HG03103 (cell line): ENCODE measurements around the gene FDCSP.
"Not testable (repeated sequence)": the region's sequence is repeated elsewhere in the genome, so short reads cannot be mapped to it uniquely, and the experiment has no call there.

Experiments used
- ATAC-seq: cut with Tn5 transposase; IDR thresholded peaks from one replicate; pipeline ENCODE4 v1.9.1; 2021; ENCODE audit warnings: low read depth; ENCODE audit not compliant: unreplicated experiment

The FDCSP gene

DNA sequence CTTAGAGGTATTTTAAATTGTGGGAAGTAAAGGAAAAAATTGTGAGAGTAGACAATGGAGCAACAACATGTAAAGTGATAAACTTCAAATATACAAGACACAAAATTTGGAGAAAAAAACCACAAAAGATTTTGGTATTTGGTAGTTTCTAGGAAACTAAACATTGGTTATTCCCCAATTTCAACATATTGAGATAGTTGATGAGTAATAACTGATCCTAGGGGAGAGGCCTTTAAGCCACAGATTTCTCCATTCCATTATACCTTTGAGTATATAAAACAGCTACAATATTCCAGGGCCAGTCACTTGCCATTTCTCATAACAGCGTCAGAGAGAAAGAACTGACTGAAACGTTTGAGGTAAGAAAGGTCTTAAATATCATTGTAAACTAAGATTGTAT, at the start of gene FDCSP:
Gene FDCSP (plus strand): TSS at position 301 of the 400 bp plus-strand sequence. CDS start 5,071 bp downstream, outside the sequence.
- no peak for ATAC-seq

DNA sequence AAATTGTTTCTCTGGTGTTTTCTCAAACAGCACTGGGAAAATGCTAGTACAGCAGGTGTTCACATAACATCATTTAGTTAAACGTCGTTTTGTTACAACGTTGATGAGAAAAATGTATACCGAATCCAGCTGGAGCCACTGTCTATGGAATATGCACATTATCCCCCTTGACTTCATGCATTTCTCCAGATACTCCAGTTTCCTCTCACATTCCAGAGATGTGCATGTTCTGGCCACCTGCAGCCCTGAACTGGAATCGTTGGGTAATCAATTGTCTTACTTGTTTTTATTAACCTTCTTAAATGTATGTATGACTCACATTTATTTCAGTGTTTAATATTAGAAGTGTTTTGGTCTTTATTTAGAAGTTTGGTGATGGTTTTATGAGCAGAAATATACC, 48.8 kb upstream of the FDCSP start:
- ATAC-seq: no peak

DNA sequence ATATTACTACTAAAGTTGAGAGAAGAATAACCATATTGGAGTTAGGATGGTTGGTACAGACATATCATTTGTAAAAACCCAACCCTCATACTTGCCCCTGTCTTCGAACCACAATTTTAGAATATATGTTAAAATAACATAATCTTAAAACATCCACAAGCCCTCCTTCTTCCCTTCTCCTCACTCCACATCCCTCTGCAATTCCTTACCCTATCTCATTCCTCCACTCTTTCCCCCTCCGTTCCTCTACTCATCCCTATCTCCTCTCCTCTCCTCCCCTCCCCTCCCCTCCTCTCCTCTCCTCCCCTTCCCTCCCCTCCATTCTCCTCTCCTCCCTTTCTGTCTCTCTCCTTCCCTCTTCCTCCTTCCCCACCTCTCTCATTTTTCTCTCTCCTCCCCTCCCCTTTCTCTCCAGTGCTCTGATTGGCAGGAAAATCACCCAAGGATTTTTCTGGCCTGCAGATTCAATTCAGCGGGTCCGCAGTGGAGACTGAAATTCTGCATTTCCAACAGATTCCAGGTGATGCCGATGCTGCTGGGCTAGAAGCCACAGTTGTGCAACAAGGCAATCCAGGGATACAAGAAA, 47.8 kb upstream of the FDCSP start:
- ATAC-seq: no peak

DNA sequence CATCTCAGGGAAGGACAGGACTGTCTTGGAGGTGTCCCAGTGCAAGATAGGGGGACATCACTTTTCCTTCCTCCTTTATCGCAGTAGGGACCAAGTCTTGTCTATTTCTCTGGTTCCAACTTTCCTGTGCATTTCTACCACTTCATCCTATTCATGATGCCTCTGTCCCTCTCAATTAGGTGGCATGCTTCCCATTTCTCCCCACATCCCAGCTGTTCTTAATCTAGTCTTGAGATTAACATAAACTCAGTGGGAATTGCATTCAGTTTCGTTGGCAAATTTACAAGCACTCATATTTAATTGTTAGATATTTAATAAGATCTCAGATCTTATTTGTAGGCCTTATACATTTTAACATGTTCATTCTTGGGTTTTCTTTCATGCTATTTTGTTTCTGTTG, 46.1 kb upstream of the FDCSP start:
- ATAC-seq: no peak

DNA sequence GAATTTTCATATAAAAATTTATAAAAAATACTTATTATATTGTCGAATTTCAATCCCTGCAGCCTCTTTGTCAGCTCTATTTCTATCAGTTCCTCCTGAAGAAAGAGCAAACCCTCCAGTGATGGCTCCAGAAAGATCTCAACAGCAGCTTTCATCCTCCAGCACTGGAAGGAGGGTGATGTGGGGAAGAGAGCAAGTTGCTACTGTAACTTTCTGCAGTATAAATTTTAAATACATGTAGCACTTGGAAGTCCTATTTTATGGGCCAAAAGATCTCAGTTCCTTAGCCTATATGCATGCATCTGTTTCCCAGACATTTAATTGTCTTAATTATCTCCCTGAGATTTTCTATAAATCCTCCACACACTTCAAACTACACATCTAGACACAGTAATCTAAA, 44.1 kb upstream of the FDCSP start:
- ATAC-seq: no peak

DNA sequence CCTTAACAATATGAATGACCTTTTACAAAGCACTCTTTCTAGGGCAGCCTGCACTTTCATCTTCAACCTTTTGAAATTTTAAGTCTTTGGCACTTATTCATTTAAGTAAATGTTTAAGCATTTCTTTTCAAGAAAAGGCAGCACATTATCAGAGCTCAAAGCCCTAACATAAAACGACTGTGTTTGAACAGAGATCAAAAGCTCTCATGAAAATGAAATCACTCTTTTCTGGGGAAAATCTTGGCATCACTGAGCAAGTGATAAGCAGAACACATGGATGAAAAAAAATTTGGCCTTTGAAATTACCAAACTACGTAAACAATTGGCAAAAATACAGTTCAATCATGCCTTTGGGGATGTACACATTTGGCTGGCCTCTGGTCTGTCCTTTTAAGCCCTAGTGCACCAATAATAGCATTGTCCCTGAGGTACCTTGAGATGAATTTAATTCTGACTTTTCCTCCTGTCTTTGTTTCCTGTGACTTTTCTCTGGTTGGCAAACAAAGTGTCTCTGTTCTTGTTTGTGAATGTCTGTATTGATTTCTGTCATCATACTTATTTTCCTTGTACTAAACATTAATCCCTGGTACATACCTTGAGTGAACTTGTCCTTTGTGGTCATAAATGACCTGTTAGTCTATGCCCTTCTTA, 43.3 kb upstream of the FDCSP start:
- no peak for ATAC-seq

DNA sequence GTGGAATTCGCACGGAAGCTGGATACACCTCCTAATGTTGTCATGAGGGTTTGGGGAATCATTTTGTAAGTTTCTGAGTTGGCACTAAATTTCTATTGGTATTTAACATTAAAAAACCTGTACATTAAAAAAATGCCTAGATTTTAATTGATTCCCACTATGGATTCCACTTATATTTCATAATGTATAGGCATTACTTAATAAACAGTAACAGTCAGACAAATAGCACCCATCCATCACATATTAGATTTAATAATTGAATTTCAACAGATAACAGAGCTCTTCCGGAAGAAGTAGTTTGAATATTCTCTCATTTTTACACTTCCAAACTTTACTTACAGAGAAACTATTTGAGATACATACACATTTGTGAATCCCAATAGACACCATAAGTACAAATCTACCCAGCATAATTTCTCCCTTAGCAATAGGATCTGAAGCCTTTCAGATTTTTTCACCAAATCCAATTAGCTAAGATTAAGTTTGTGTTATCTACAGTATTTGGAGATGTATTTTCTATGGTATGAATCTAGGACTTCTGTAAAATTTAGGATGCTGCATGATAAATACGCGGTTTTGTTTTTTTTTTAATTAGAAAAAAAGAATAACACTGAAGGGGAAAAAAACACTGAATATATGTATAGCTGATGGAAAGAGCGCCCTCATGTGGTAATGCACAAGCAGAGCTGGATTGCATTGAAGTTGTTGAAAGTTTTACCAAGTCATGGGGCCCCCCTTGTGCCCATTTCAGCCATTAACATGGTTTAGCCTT, 42.6 kb upstream of the FDCSP start:
- ATAC-seq: peak; percentile 68

DNA sequence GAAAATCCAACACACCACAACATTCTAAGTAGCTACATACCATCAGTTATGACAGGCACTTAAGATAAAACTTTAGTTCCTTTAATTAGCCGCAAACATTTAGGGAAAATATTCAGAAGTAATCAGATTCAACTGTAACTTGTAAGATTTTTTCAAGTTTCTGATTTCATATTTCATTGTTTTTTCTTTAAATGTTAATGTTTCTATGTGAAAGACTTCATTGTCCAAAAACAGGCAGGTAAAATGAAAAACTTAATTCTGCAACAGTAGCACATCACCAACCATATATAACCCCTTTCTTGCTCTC, 42.0 kb upstream of the FDCSP start:
- no peak for ATAC-seq

DNA sequence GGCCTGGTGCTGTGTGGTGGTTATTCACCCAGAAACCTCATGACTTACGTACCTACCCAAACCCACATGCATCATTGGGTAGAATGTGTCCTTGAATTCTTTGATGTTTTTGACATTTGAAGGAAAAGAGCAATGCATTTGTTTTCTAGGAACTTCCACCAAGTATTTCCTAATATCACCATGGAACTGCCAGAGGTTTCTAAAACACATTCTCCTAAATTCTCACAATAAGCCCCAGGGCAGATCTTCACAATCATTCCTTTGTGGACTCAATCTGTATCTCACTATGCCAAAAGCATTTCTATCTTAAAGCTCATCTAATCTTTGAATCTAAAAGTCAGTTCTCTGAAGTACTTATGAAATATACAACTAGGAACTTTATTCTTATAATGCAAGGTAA, 38.7 kb upstream of the FDCSP start:
- ATAC-seq: no peak

DNA sequence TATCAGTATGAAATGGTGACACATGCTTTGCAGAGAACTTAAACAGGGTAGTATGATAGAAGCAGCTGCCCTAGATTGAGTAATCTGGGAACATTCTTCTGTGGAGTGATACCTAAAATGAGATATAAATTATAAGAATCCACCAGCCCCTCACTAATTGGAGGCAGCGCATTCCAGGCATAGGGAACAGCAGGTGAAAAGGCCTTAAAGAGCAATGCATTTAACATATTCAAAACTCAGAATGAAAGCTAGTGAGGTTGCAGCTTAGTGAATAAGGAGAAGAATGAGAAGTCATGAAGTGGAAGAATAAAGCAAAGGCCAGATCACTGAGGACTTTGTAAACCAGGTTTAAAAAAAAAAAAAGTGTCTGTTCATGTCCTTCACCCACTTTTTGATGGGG, 35.3 kb upstream of the FDCSP start:
- no peak for ATAC-seq

DNA sequence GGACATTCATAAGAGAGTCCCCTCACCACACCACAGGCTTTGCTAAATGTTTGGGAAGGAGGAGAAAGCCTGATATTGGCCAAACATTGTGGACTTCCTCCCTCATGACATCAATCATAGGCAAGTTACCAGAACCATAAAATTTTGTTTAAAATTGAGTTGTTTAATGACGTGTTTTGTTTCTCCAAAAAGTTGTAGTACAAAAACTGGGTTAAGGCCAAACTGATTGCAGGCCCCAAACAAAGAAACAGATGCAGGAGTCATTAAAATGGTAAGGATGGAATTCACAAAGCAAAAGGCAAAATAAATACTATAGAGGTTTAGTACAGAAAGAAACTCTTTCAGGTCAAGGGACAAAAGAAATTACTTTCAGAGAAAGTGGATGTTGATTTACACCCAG, 34.3 kb upstream of the FDCSP start:
- no peak for ATAC-seq

DNA sequence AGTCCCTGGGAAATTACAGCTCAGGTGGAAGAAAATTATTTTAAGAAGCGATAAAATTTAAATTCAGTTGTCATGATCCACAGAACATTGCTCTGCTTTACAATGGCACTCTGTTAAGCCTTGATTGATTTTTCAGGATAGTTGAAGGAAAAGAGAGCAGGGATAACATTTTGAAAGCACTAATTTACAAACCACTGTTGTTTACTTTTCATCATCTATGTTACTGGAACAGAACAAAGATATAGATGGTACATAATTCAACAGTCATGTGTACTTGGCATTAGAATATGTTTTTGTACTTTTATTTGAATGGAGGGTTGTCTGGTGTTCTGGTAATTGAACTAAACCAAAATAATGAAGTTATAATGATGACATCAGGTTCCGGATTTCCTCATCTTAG, 33.0 kb upstream of the FDCSP start:
- ATAC-seq: no peak

DNA sequence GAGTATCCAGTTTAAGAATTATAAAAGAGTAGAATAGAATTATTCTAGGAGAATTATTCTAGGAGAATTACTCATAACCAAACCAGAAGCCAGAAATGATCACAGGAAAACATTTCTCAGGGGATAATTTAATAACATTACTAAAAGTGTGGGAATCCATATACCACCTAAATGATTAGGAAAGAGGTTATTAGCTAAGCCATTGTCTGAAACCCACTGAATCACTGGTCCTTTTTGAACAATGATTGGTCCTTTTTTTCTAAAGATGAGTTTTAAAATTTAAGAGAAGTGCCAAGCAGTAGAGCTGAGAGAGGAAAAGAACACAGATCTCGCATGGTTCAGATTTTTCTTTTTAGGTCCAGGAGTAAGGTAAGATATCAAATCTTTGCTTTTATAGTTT, 30.5 kb upstream of the FDCSP start, which contains the start of gene ODAM:
Gene ODAM (plus strand): TSS at position 301 of the 400 bp plus-strand sequence. CDS start 819 bp downstream, outside the sequence.
- no peak for ATAC-seq

DNA sequence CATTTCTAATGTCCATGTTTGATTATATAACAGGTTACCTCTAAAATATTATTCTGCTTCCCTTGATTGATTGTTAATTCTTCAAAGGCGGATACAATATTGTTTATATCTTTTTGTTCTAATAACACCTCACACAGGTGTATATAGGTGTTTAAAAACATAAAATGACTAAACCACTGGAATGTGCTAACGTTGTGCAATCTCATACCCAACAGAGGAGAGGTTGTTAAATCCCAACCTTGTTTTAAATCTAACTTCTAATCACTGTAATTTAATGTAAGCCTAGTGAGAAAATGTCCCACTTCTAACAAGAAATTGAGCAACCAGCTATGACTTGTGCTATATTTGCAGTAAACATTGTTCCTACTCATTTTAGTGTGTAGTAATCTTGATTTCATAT, 29.1 kb upstream of the FDCSP start:
- ATAC-seq: no peak

DNA sequence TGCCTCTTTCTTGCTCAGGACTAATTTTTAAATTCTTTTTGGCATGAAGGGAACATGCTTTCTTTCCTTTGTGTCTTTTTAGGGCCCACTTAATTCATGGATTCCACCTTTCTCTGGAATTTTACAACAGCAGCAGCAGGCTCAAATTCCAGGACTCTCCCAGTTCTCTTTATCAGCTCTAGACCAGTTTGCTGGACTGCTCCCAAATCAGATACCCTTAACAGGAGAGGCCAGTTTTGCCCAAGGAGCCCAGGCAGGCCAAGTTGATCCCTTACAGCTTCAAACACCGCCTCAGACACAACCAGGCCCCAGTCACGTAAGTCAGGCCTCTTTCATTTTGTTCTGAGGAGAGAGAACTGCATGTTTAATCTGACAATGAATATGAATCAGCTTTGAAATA, 28.1 kb upstream of the FDCSP start:
- ATAC-seq: no peak

DNA sequence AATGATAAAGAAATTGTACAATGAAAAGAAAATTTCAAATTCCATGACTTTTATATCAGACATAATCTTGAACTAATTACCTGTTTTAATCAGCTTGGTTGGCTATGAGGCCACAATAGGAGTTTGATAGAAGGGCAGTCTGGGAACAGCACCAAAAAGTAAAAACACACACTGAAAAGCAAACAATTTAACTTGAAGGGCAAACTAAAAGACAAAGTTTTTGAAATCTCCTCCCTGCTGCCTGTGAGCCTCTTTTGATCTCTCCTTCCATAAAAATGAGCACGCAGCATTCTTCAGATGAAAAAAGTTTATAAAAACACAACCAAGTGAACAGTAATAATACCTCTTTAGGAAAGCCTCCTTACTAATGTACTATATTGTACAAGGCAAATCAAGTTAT, 22.3 kb upstream of the FDCSP start:
- ATAC-seq: no peak

DNA sequence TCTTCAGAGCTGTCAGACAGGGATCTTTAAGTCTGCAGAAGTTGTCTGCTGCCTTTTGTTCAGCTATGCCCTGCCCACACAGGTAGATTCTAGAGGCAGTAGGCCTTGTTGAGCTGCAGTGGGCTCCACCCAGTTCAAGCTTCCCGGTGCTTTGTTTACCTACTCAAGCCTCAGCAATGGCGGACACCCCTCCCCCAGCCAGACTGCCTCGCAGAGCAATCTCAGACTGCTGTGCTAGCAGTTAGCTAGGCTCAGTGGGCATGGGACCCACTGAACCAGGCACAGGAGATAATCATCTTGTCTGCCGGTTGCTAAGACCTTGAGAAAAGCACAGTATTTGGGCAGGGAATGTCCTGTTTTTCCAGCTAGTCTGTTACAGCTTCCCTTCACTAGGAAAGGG, 13.2 kb upstream of the FDCSP start:
- not testable (repeated sequence) for ATAC-seq

DNA sequence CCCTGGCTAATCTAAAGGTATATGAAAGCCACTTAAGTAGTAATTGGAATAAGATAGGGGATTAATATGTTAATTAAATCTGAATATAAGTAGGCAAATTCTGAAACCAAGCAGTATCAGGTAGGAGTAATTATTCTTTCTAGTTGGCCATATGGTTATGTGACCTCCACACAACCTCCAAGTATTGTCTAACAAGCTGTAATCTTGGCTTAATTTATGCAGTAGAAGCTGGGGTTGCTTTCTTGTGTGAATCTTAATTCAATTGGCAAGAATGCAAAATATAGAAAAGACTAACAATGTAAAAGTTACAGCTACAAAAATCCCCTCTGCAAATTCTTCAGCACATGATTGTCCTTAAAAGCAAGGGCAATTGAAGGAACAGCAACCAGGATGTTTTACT, 9.8 kb upstream of the FDCSP start:
- not testable (repeated sequence) for ATAC-seq

DNA sequence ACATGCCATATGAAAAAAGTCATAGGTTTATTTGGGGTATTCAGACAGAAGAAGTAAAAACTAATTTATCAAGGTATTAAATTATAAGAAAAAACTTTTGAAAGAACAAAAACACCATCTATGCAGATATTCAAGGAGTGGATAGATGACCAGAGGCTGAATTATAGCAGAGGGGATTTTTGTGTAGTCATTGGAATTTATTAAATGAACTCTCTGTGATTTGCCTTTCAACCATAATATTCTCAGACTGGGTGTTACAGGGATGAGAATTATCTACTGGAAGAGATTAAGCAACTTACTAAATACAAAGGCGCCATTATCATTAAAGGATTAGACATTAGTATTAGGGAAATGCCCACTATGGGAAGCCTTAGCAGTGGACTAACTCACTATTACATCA, 9.4 kb upstream of the FDCSP start:
- ATAC-seq: not testable (repeated sequence)

DNA sequence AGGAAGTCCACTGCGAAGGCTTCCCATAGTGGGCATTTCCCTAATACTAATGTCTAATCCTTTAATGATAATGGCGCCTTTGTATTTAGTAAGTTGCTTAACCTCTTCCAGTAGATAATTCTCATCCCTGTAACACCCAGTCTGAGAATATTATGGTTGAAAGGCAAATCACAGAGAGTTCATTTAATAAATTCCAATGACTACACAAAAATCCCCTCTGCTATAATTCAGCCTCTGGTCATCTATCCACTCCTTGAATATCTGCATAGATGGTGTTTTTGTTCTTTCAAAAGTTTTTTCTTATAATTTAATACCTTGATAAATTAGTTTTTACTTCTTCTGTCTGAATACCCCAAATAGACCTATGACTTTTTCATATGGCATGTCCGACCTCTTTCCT, 4.5 kb upstream of the FDCSP start:
- not testable (repeated sequence) for ATAC-seq

DNA sequence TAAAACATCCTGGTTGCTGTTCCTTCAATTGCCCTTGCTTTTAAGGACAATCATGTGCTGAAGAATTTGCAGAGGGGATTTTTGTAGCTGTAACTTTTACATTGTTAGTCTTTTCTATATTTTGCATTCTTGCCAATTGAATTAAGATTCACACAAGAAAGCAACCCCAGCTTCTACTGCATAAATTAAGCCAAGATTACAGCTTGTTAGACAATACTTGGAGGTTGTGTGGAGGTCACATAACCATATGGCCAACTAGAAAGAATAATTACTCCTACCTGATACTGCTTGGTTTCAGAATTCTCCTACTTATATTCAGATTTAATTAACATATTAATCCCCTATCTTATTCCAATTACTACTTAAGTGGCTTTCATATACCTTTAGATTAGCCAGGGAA, 4.1 kb upstream of the FDCSP start:
- not testable (repeated sequence) for ATAC-seq

DNA sequence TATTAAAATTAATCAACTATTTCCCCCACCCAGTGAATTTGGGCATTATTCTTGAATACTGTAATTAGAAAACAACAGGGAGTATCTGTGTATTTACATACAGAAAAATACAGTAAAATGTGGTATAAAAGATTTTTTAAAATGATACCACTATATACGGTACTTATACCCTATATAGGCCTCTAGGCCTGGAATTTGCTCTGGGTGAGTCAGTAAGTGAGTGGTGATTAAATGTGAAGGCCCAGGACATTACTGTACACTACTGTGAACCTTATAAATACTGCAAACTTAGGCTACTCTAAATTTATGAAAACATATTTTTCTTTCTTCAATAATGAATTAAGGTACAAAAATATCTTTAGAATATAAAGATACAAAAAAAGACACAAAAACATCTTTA, 10.2 kb downstream of the FDCSP start:
- ATAC-seq: no peak
